ENCODE data around the gene MMEL1.

MMEL1 gene

DNA sequence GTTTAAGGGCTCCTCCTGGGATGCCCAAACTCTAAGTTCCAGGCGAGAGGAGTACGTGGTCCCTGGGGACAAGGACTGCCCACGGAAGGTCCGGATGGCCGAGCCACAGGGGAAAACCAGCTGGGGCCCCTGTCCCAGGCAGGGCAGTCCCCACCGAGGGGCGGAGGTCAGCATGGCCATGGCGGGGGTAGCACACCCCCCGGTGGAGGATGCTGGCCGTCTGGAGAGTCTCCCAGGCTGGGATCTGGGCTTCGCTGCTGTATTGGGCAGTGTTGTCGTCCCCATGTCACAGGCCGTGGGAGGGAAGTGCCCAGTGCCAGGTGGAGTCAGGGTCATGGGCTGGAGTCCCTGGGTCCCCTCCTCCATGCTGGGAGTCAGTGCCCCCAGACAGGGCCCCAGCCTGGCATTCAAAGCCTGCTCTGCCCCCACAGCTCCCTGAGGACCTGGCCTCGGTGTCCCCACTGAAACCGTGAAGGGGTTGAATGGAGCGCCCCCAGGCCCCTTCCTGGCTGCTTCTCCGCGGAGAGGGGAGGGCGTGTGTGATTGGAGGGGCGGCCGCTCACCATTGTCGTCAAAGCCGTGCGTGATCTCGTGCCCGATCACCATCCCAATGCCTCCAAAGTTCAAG, 39.5 kb downstream of the MMEL1 start:
- H3K36me3 ChIP-seq = no peaks in the 10 kb centered on the region
- no peak overlapping the region for H3K4me3 ChIP-seq (ENCODE audit: low read depth in 1 of 2, low read length in 1 of 2)
- H3K27me3 ChIP-seq = peaks cover 38% of the 10 kb centered on the region
- no peaks in the 10 kb centered on the region for H3K9me3 ChIP-seq
- peaks cover 0 to 11% of the 10 kb centered on the region in 2 experiments for H3K4me1 ChIP-seq (ENCODE audit: control insufficient read depth in 1 of 2, insufficient read depth in 1 of 2, low read depth in 1 of 2, low read length in 1 of 2)
- TF ChIP-seq, protein P1, sequence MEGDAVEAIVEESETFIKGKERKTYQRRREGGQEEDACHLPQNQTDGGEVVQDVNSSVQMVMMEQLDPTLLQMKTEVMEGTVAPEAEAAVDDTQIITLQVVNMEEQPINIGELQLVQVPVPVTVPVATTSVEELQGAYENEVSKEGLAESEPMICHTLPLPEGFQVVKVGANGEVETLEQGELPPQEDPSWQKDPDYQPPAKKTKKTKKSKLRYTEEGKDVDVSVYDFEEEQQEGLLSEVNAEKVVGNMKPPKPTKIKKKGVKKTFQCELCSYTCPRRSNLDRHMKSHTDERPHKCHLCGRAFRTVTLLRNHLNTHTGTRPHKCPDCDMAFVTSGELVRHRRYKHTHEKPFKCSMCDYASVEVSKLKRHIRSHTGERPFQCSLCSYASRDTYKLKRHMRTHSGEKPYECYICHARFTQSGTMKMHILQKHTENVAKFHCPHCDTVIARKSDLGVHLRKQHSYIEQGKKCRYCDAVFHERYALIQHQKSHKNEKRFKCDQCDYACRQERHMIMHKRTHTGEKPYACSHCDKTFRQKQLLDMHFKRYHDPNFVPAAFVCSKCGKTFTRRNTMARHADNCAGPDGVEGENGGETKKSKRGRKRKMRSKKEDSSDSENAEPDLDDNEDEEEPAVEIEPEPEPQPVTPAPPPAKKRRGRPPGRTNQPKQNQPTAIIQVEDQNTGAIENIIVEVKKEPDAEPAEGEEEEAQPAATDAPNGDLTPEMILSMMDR (IDR thresholded peaks at IDR 0.05) = no peak
- peak overlapping the region; percentile 61 for H3K27ac ChIP-seq

DNA sequence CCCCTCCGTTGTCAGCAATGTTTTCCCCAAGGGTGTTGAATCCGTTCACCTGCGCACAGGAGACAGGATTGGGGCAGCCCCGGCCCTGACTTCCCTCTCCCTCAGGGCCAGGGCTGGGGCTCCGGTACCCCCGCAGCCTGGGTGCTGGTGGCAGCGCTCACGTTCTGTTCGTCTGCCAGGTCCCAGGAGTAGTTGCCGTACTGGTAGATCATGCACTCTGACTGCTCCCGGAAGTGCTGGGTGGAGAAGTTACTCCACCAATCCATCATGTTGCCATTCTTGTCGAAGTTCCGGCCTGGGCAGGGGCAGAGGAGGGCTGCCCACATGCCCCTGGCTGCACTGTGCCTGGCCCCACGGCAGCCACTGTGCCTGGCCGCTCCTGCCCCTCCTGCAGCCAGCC, 40.1 kb downstream of the MMEL1 start:
- Histone ChIP-seq H3K4me3 (ENCODE audit: low read depth in 1 of 2, low read length in 1 of 2) (no peak overlapping the region), H3K4me1 (ENCODE audit: control insufficient read depth in 1 of 2, insufficient read depth in 1 of 2, low read depth in 1 of 2, low read length in 1 of 2) (peaks cover 0 to 12% of the 10 kb centered on the region in 2 experiments), H3K27ac (peak overlapping the region; percentile 61), H3K36me3 (no peaks in the 10 kb centered on the region), H3K9me3 (no peaks in the 10 kb centered on the region), H3K27me3 (peaks cover 38% of the 10 kb centered on the region)
- TF ChIP-seq, protein P1 (IDR thresholded peaks at IDR 0.05) = no peak

DNA sequence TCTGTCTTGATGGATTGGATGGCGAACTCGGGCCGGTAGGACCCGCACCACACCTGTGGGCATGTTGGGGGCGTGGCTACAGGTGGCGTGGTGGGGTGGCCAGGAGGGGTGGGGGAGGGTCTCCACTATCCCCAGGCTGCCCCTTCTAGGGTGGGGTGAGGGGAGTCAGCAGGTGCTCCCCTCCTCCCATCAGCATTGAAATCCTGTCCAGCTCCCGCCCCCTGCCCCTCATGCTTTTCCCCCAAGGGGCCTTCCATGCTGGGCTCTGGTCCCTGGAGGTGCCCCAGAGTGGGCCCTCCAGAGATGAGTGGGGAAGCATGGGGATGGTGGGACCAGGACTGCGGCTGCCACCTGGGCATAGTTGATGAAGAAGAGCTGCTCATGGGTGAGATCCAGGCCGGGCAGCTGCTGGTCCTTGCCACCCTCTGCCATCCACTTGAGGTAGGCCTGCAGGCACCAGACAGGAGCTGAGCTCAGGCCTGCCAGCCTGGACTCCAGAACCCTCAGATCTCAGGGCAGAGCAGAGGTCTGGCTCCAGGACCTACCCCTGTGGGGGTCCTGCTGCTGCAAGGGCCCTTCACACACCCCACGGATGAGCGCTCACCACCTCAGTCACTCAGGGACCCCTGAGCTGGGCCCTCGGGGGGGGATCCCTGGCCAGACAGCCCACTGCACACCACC, 41.1 kb downstream of the MMEL1 start:
- Histone ChIP-seq H3K4me1 (ENCODE audit: control insufficient read depth in 1 of 2, insufficient read depth in 1 of 2, low read depth in 1 of 2, low read length in 1 of 2) (peaks cover 7 to 21% of the 10 kb centered on the region in 2 experiments), H3K36me3 (no peaks in the 10 kb centered on the region), H3K9me3 (no peaks in the 10 kb centered on the region), H3K27me3 (peaks cover 44% of the 10 kb centered on the region), H3K4me3 (ENCODE audit: low read depth in 1 of 2, low read length in 1 of 2) (no peak overlapping the region), H3K27ac (no peak overlapping the region)
- TF ChIP-seq, protein P1 (IDR thresholded peaks at IDR 0.05) = no peak

DNA sequence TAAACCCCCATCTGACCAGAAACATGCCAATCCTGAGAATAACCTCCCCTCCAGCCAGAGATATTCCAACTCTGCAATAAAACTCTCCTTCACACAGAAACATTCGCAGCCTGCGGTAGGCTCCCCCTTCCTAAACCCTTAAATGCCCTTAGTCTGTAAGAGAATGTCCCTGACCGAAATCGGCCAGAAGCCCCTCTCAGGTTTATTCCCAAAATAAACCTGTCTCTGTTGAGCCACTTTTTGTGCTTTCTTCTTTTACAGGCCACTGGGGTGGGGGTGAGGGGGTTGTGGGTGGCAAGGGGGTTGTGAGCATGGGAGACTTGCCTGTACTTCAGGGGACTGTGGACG, 41.6 kb downstream of the MMEL1 start:
- Histone ChIP-seq H3K36me3 (no peaks in the 10 kb centered on the region), H3K9me3 (no peaks in the 10 kb centered on the region), H3K27ac (no peak overlapping the region), H3K4me3 (ENCODE audit: low read depth in 1 of 2, low read length in 1 of 2) (no peak overlapping the region), H3K27me3 (peaks cover 48% of the 10 kb centered on the region), H3K4me1 (ENCODE audit: control insufficient read depth in 1 of 2, insufficient read depth in 1 of 2, low read depth in 1 of 2, low read length in 1 of 2) (peaks cover 7 to 22% of the 10 kb centered on the region in 2 experiments)
- TF ChIP-seq, protein P1 (IDR thresholded peaks at IDR 0.05) = no peak

DNA sequence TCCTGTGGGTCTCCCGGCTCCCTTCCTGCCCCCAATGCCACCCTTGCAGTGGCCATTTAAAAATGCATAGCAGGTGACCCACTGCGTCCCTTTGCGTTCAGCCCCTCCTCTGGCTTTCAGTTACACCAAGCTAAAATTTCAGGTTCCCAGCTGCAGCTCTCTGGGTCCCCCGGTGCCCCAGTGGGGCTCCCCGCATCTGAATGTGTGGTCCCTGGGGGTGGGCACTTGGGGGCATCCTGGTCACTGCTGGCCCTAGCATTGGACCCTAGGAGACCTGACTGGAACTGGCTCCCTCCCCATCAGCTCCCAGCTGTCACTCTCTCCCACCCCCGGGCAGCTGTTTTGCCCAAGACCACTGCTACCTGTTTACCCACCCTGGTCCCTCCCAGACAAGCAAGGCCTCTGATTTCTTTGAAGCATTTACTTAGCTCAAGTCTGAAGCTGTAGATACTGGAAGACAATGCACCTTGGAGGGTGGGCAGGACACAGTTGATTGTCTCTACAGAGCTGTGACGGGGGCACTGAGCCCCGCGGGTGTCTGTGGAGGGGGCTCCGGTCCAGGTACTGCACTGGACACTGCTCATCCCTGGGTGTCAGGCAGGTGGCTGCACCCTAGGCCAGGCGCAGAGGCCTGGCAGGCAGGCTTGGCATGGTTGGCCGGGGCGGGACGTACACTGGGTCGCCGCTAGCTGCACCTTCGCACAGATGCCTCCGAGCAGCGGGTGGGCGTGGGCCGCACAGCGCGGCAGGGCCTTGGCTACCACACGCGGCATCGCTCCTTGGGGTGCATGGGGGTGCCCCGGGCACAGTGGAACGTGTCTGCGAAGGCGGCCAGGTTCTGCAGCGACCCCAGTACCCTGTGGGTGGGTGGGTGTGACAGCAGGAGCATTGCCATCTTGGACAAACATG, 42.3 kb downstream of the MMEL1 start:
- Histone ChIP-seq H3K27me3 (peaks cover 48% of the 10 kb centered on the region), H3K27ac (no peak overlapping the region), H3K4me3 (ENCODE audit: low read depth in 1 of 2, low read length in 1 of 2) (no peak overlapping the region), H3K9me3 (no peaks in the 10 kb centered on the region), H3K36me3 (no peaks in the 10 kb centered on the region), H3K4me1 (ENCODE audit: control insufficient read depth in 1 of 2, insufficient read depth in 1 of 2, low read depth in 1 of 2, low read length in 1 of 2) (peaks cover 10 to 28% of the 10 kb centered on the region in 2 experiments)
- TF ChIP-seq, protein P1 (IDR thresholded peaks at IDR 0.05) = no peak

Data from neutrophil (primary cell).